Measurements from ENCODE around the gene GRB7.

GRB7 gene

DNA sequence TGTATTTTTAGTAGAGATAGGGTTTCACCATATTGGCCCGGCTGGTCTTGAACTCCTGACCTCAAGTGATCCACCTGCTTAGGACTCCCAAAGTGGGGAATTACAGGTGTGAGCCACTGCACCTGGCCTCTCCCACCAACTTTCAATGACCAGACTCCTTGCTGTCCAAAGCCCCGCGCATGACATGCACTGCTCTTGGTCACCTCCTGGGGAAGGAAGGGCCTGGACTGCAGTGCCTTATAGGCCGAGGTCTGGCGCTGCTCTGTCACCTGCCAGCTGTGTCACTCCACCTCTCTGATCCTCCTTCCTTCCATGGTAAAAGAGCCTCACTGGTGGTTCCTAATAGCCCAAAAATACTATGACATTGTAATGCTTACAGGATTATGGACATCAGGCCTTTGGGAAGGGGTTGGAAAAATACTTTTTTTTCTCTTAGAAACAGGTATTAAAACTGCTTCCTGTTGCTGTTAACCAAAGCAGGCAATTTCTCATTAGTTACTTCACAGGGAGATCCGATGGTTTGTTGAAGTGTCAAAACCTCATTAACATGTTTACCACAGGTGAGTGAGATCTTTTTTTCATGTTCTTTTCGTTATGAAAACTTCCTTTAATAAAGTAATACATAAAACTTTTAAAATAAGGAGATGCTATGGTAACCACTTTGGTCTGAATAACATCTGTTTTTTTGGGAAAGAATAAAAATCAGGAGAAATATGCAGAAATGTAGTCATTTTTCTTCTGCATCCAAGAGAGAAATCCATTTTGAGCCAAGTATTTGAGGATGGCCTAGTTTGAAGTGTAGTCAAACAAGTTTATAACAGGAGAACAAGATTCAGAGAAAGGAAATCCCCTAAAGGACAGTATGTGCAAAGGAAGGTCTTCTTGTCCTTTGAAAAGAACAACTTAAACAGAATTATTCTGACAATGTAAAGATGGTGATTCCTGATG, 35.5 kb downstream of the GRB7 start:
- no peak for TF ChIP-seq CTCF (IDR thresholded peaks at IDR 0.05)
- no peaks in the 10 kb centered on the region for H3K9me3 ChIP-seq
- H3K27ac ChIP-seq, result no peak overlapping the region
- H3K27me3 ChIP-seq, result peaks cover 74% of the 10 kb centered on the region
- no peaks in the 10 kb centered on the region for H3K36me3 ChIP-seq
- peaks cover 24 to 29% of the 10 kb centered on the region in 2 experiments for H3K4me1 ChIP-seq (ENCODE audit: control insufficient read depth in 1 of 2, insufficient read depth in 1 of 2, low read depth in 1 of 2, low read length in 1 of 2)
- no peak overlapping the region for H3K4me3 ChIP-seq (ENCODE audit: low read depth in 1 of 2, low read length in 1 of 2)

GRCh38 chr17:39774047-39774446, 36.3 kb downstream of the GRB7 start:
- Histone ChIP-seq H3K27me3 (peaks cover 76% of the 10 kb centered on the region), H3K36me3 (no peaks in the 10 kb centered on the region), H3K9me3 (no peaks in the 10 kb centered on the region), H3K27ac (no peak overlapping the region), H3K4me1 (ENCODE audit: control insufficient read depth in 1 of 2, insufficient read depth in 1 of 2, low read depth in 1 of 2, low read length in 1 of 2) (peaks cover 24 to 29% of the 10 kb centered on the region in 2 experiments), H3K4me3 (ENCODE audit: low read depth in 1 of 2, low read length in 1 of 2) (no peak overlapping the region)
- no peak for TF ChIP-seq CTCF (IDR thresholded peaks at IDR 0.05)

GRCh38 chr17:39775031-39775430, 37.3 kb downstream of the GRB7 start:
- Histone ChIP-seq H3K4me3 (ENCODE audit: low read depth in 1 of 2, low read length in 1 of 2) (no peak overlapping the region), H3K4me1 (ENCODE audit: control insufficient read depth in 1 of 2, insufficient read depth in 1 of 2, low read depth in 1 of 2, low read length in 1 of 2) (peaks cover 24 to 29% of the 10 kb centered on the region in 2 experiments), H3K36me3 (no peaks in the 10 kb centered on the region), H3K27me3 (peaks cover 72% of the 10 kb centered on the region), H3K9me3 (no peaks in the 10 kb centered on the region), H3K27ac (no peak overlapping the region)
- no peak for TF ChIP-seq CTCF (IDR thresholded peaks at IDR 0.05)

DNA sequence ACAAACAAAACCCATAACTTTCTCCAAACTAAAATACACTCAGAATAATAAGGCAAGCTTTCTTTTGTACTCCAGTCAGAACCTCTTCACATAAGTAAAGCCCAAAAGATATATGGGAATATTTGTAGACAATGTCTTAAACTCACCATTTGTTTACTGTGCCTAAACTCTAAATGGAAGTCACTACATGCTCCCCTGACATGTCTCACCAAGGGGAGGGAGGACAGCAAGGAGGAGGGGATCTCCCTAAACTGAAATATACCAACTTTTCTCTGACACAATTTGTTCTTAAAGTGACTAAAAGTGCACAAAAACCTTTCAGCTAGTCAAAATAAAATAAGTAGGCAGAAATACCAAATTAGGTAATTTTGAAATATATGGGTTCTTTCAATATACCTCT, 38.5 kb downstream of the GRB7 start:
- Histone ChIP-seq H3K4me3 (ENCODE audit: low read depth in 1 of 2, low read length in 1 of 2) (no peak overlapping the region), H3K9me3 (no peaks in the 10 kb centered on the region), H3K36me3 (no peaks in the 10 kb centered on the region), H3K27ac (no peak overlapping the region), H3K4me1 (ENCODE audit: control insufficient read depth in 1 of 2, insufficient read depth in 1 of 2, low read depth in 1 of 2, low read length in 1 of 2) (peaks cover 24 to 33% of the 10 kb centered on the region in 2 experiments), H3K27me3 (peaks cover 73% of the 10 kb centered on the region)
- TF ChIP-seq CTCF (IDR thresholded peaks at IDR 0.05), result no peak

DNA sequence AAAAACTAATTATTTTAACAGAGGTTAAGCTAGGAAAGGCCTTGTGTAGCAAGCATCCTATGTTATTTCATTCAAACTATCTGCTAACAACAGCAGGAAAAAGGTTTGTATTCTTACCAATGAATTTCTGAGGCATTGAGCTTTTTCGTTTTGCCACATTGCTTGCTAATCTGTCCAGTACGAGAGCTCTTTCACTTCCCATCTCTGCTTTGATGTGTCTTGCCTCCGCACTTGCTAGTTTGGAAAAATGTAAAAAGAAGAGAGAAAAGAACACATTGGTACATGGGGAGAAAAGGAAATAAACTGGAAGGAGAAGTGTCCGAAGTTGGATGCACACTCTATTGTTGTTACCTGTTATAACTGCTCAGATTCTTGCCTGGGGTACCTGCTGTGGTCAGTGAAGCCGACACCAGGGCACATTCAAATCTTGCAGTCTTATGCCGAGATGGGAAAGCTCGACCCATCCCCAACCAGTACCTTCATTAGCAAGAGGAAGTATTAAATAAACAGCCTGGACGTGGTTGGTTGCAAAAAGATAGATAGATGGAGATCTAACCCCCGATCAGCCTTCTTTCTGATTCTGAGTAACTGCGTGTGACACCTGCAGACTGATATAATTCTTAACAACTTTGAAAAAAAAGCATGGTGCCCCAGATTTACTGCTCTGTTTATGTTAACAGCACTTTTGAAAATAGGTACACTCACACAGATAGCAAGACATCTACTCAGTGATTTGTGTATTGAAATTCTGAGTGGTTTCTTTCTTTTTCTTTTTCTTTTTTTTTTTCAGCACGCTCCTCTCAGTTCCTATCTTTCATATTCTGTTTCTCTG, 40.0 kb downstream of the GRB7 start:
- Histone ChIP-seq H3K4me3 (ENCODE audit: low read depth in 1 of 2, low read length in 1 of 2) (no peak overlapping the region), H3K9me3 (no peaks in the 10 kb centered on the region), H3K36me3 (no peaks in the 10 kb centered on the region), H3K27ac (no peak overlapping the region), H3K4me1 (ENCODE audit: control insufficient read depth in 1 of 2, insufficient read depth in 1 of 2, low read depth in 1 of 2, low read length in 1 of 2) (peaks cover 35 to 36% of the 10 kb centered on the region in 2 experiments), H3K27me3 (peaks cover 79% of the 10 kb centered on the region)
- no peak for TF ChIP-seq CTCF (IDR thresholded peaks at IDR 0.05)

All from neutrophil (primary cell).